ENCODE data around the gene EPB41L1.

EPB41L1 gene

DNA sequence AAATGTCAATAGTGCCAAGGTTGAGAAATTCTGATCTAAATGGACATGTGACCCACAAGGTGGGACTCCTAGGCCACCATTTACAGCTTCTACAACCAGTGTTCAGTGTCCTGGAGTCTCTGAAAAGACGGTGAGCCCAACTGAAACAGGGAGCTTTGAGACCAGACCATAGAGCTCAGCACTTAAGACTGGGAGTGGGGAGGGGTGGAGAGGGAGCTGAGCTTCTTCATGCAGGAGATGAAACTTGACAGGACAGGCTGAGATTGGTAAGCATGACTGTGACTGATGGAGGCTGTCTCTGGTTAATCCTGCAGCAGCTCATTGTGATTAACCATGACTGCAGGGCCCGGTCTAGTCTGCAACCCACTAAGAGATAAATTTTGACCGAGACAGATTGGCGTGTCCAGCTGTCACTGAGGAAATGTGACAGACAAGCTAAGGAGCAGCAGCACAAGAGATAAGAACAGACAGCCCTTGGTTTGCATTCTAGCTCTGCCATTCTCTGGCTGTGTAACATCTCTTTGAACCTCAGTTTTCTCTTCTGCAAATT, 80.3 kb downstream of the EPB41L1 start:
- no peak for DNase-seq

DNA sequence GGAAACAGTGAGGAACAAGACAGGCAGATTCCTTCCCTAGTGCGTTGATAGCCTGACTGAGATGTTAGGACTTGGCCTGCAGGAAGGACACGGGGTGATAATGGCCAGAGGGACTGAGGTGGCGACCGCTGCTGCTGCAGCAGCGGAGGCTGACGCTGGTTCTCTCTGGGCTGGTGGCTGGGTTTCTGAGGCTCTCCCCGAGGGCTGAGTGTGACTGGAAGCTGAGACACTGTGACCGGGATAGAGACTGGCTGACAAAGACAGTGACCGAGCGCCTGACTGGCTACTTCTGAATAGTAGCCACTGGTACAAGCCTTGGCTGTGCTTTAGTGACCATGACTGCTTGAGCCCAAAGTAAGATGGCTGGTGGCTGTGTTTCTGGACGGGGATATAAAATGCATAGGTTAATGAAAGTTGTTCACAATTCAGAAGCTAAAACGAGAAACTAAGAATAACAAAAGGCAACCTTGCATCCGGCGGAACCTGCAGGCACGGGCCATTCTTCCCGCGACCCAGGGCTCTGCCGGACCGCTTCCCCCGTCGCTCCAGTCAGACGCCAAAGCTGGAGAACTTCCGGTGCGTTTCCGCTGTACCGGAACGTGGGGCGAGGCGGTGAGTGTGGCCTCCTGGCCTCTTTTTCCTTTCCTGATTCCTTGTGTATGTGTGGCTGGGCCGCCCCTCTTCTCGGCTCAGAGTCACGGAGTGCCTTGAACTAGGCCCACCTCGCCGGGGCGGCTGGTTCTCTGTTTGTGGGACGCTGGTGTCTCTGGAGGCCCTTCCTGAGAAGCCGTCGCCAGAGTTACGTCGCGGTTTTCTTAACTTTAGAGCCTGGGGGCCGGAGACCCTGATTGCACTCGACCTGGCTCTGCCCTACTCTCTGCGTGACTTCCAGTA, 81.6 kb downstream of the EPB41L1 start, which contains the start of gene AAR2:
TSS of gene AAR2 (plus strand) at position 587 of the 894 bp plus-strand sequence. CDS start 3,391 bp downstream, outside the sequence.
- peak; percentile 88 for DNase-seq

DNA sequence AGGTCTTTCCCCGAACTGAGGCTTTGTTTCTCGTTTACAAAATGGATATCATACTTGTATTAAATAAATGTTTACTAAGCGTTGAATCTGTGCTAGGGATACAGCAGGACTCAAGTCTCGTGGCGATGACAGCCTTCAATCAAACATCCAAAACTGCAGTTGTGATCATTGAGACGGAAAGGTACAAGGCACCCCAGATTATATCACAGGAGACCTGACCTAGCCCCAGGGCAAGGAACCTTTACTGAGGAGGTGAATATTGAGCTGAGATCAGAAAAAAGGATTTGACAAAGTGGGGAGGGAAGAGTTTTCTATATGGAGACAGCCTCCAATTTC, 82.2 kb downstream of the EPB41L1 start:
- DNase-seq = no peak

DNA sequence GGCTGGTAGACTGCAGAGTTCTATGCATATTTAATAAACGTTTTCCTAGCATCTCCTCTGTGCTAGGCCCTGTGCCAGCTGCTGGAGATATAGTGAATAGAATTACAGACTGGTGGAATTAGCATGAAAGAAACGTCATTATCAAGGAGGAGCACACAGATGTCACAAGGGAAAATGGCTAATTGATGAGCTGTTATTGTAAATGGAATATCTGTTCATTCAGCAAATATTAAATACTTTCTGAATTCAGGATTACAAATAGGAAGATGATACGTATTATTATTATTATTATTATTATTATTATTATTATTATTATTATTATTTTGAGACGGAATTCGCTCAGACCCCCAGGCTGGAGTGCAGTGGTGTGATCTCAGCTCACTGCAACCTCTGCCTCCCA, 82.9 kb downstream of the EPB41L1 start:
- no peak for DNase-seq

DNA sequence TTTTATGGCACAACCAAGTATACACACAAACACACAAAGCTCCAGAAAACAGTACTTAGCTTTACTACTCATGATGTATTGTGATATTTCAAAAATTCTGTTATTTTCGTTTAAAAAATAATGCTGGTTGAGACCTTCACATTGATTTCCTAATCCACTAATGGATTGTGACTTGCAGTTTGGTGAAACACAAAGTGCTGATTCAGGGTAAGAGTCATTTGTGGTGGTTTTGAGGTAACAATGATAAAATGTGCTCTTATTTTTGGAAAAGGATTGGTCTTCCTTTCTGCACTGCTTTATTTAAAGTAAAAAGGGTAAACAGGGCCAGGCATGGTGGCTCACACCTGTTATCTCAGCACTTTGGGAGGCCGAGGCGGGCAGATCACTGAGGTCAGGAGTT, 83.6 kb downstream of the EPB41L1 start:
- no peak for DNase-seq

DNA sequence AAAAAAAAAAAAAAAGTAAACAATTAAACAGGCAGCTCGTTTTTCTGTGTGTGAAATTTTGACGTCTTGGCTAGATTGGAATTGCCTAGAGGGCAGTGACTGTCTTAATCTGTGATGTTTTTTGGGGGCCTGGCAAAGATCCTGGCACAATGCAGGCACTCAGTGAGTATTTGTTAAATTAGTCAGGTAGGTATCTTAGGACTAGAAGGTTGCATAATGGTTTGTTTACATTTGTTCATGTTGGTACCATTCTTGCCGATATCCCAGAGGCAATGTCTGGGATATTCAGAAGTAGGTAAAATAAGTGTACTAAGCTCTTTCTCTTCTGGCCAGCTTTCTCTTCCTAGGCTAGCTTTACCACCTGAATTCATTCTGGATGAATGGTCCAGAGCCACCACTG, 84.2 kb downstream of the EPB41L1 start:
- DNase-seq = no peak

DNA sequence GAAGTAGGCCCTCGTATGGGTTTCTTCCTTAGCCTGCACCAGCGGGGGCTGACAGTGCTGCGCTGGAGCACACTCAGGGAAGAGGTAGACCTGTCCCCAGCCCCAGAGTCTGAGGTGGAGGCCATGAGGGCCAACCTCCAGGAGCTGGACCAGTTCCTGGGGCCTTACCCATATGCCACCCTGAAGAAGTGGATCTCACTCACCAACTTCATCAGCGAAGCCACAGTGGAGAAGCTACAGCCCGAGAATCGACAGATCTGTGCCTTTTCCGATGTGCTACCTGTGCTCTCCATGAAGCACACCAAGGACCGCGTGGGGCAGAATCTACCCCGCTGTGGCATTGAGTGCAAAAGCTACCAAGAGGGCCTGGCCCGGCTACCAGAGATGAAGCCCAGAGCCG, 85.5 kb downstream of the EPB41L1 start:
- no peak for DNase-seq

DNA sequence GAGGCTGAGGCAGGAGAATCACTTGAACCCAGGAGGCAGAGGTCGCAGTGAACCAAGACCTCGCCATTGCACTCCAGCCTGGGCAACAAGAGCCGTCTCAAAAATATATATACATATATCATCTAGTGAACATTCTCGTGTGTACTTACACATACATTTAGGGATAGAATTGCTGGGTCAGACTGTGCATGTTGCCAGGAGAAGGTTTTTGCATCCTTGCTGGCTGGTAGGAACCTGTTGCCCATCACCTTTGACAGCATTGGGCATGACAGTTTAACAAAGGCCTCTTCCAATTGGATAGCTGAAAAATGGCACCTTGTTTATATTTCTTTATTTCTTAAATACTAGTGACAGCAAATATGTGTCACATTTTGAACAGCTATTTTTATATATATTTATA, 87.1 kb downstream of the EPB41L1 start:
- no peak for DNase-seq

DNA sequence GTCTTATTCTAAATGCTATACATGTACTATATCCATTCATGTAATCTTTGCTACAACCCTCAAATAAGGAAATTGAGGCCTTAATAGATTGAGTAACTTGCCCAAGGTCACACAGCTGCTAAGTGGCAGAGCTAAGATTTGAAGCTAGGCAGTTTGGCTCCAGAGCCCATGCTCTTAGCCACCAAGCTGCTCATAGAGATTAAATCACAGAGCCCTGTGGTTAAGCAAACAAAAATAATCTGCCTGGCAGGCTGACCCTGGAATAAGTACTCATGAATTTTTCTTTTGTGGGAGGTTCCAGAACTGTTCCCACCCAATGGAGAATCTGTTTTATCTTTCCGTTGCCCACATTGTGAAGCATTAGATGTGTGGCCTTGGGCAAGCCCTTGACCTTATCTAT, 89.2 kb downstream of the EPB41L1 start:
- no peak for DNase-seq

DNA sequence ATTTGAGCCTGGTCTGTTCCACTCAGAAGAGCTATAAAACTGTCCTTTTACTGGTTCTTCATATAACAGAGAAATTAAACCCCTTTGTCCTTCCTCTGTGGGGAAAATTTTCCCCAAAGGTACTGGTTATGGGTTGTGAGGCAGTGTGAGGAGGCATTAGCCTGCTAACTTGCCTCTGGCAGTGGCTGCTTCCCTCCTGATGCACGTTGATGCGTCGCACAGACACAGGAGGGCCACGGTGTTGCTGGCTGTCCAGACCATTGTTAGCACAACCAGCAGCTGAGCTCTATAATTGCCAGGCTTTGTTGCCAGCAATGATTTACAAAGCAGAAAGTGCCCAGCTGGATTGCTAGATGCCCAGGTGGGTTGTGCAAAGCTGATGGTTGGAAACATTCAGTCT, 91.9 kb downstream of the EPB41L1 start:
- DNase-seq = no peak

DNA sequence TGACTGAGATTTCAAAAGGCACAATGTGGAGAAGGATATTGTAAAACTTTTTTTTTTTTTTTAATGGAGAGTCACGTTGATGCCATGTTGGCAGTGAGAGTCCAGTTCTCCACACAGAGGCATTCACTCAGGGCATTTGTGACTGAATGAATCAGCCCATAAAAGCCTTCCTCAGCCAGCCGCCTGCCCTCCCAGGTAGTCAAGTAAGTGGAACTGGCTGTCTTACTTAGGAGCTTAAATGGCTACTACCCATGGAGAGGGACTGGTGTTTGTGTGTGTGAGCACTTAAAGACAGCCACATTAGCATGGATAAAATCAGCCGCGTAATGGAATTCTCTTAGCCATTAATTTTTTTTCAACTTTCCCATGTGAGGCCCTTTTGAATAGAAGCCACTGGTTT, 94.3 kb downstream of the EPB41L1 start:
- no peak for DNase-seq

DNA sequence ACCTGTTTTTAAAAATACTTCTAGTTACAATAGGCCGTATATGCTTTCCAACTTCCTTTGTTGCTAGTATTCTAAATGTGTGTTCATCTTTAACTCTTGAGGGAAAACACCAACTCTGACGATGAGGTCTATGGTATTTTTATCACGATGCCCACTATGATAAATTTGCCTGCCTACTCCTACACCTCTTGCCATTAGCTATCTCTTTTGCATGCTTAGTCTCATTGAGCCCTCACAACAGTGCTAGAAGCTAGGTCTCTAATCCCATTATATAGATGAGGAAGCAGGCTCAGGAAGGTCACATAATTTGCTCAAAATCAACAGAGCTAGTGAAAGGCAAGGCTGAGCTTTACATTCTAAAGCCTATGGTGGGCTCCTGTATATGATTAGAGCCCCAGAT, 94.9 kb downstream of the EPB41L1 start:
- no peak for DNase-seq

DNA sequence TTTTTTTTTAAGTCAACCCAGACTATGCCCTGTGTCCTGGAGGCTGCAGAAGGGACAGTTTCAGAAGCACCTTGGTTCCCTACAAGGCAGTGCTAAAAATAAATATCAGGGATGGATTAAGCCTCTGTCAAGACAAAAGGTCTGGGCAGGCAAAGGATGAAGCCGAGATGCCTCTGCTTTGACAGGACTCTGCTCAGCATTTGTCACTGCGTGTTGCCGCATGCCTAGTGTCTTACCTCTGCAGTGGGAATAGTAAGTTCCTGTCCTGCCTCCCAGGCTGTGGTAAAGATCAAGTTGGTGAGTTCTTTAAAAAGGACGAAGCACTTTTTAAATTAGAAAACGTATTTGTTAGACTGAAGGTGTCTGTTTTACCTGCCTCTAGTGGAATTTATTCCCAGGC, 96.9 kb downstream of the EPB41L1 start:
- DNase-seq = no peak

DNA sequence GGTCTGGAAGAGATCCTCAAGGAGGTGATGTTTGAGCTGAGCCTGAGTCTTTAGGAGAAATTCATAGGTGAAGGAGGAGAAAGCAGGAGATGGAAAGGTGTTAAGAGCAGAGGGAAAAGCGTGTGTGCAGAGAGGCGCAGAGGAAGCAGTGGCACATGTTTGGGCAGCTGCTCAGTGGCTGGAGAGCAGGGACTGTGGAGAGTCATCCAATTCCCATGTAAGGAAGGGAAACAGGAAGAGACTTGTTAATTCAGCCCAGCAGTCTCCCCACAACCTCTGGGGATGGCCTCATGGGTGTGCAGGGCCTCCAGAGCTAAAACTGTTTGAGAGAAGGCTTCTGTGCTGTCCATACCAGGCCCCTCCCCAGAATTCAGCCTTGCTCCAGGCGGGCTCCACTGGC, 98.0 kb downstream of the EPB41L1 start:
- no peak for DNase-seq

DNA sequence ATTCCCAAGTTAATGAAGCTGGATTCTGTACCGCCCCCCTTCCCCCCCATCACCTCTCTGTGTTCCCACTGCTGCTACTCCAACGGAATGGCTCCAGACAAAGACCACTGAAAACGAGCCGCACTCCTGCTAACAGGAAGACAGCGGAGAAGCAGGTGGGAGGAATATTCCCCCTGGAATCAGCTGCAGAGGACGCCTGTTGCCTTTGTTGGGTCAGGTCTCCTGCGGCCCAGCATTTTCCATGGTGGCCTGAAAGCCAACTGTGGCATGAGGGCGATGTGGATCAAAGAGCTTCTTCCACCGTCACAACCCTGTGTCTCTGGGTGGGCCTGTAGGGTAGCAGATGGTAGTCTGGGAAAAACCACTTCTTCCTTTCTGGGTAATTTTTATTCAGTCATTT, 98.5 kb downstream of the EPB41L1 start:
- DNase-seq = no peak

DNA sequence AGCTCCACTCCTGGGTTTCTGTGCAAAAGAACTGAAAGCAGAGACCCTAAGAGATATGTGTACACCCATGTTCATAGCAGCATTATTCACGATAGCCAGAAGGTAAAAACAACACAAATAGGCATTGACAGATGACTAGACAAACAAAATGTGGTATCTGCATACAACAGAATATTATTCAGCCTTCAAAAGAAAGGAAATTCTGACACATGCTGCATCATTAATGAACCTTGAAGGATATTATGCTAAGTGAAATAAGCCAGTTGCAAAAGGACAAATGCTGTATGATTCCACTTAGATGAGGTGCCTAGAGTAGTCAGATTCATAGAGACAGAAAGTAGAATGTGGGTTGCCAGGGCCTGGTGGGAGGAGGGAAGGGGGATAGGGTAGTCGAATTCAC, 99.5 kb downstream of the EPB41L1 start:
- DNase-seq = no peak

DNA sequence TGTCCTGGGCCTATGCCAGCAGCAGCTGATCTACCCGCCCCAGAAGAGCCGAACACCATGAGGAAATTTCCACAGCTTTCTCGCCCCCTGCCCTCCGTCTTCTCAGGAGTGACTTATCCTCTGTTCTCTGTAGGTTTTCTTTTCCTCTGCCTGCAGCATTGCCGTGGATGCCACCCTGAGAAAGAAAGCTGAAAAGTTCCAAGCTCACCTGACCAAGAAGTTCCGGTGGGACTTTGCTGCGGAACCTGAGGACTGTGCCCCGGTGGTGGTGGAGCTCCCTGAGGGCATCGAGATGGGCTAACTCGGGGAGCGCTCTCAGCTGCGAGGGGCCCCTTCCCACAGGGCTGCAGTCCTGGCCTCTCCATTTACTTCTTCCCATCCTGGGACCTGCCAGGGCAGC, 100.9 kb downstream of the EPB41L1 start:
- no peak for DNase-seq

DNA sequence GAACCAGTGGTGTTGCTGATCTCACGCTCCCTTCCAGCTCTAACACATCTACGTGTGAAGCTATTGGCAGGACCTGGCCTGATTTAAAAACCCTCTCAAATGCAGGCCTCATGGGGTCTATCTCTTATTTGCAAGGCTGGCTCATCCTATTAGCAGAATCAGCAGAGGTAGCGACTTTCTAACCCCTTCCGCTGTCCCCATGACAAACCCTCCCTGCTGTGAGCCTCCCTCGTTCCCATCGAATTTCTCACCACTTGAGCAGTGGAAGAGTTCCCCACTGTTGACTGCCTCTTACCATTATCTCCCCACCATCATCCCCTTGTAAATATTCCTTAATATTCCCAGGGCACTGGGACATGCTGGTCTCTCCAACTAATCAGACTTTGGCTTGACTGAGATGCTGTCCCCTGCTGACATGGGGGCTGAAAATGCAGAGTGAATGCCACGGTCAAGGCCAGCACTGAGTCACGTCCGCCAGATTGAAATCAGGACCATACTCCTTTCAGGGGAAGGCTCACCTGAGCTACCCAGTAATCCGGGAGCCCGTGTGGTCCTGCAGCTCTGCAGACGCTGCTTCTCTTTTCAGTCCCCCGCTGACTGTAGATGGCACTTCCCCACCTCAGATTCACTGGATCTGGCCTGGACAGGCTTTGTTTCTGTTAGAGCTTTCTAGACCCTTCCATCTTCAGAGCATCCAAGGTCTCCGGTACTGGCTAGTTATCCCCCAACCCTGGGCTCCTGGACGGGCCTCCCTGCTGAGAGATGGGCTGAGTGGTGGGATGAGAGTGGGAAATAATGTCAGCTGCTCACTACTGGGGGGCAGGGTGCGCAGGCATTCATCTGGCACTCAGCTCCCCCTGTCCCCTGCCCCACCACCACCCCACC, 104.9 kb downstream of the EPB41L1 start:
- no peak for DNase-seq

DNA sequence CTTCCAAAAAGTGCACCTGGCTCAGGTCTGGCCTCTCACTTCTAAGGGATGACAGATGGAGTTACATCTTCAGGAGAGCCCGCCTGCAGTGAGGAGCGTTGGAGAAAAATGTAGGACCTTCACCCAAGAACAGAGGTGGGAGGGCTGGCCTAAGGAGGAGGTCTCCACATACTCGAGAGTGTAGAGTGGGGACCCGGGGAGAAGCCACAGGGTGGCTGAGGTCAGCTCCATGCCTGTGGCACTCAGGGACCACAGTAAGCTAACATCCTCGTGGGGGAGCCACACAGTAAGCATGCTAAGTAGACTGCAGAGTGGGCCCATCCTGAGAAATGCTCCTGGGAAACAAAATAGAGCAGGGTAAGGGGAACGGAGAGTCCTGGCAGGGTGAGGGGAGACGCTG, 105.8 kb downstream of the EPB41L1 start:
- no peak for DNase-seq

DNA sequence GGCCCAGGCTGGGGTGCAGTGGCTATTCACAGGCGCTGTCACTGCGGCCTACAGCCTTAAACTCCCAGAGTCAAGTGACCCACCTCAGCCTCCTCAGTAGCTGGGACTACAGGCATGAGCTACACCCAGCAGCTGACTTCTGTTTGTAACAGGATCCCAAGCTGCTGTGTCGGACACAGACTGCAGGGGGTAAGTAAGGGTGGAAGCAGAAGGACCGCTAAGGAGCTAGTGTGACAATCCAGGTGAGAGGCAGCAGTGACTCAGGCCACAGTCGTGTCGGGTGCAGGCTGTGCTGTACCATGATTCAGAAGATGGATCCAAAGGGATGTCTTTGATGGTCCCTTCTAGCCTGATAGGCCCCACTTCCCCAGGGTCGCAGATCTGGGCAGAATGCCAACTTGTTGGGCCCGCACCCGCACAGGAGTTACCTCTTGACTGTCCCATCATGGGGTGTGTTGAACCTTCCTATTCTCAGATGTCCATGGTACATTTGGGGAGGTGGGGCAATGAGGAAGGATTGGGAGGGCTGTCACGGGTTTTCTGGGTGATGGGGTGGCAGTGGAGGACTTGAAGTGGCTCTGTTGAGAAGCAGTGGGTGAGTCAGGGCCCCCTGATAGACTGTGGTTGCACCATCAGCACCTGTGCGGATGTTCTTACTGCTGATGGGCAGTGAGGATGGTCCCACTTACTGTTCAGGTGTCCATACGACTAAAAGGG, 107.0 kb downstream of the EPB41L1 start:
- no peak for DNase-seq

DNA sequence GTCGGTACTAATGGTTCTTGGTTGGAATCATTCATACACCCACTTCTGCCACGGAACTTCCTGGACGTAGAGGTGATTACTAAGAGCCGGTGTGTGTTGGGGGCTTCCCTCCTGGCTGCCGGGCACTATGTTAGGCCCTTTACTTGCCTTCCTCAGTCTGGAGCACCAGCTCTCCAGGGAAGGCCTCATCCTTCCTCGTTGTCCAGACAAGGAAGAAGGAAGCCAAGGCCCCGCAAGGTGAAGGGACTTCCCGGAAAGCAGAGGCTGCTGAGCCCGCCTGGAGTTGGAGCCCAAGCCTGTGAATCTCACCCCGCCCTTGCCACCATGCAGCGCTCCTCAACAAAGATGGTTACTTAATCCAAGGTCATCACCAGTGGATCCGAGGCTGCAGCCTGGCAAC, 107.9 kb downstream of the EPB41L1 start:
- no peak for DNase-seq

DNA sequence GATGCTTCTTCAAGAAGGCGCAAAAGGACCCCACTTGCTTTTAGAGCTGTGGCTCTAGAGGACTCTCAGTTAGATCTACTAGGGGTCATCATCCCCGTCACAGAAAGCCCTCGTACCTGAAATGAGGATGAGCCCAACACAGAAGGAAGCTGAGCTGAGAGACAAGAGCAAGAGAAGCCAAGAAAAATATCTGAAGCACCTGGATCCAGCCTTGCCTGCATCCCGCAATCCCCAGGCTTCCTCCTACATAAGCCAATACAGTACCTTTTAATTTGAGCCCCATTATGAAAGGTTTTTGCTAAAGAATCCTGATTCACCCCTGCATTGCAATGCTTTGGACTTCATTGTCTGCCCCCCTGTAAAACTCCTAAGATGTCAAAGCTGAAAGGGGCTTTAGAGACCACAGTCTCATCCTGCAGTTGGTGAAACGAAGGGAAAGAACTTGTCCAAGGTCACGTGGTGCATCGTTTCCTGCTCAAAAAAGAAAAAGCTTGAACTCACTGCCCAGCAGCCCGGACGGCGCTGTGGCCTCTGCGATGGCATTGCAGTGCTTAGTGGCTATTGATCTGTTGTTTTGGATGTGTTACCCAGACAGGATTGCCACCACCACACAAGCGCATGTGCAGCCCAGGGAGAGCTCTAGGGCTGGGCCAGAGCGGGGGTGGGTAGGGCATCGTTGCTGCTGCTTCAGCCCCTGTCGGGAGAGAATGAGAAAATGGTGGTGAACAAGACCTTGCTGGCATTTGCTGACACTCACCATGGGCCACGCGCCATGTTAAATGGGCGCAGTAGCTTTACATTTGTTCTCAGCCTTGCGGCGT, 110.1 kb downstream of the EPB41L1 start:
- DNase-seq = no peak

All from stimulated activated CD8-positive, alpha-beta memory T cell treated with anti-CD3 and anti-CD28 coated beads, Interleukin-4, amount 100 ng/mL, for 48 hours (primary cell).